ENCODE data around the gene DUSP7.

The DUSP7 gene, protein sequence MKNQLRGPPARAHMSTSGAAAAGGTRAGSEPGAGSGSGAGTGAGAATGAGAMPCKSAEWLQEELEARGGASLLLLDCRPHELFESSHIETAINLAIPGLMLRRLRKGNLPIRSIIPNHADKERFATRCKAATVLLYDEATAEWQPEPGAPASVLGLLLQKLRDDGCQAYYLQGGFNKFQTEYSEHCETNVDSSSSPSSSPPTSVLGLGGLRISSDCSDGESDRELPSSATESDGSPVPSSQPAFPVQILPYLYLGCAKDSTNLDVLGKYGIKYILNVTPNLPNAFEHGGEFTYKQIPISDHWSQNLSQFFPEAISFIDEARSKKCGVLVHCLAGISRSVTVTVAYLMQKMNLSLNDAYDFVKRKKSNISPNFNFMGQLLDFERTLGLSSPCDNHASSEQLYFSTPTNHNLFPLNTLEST

DNA sequence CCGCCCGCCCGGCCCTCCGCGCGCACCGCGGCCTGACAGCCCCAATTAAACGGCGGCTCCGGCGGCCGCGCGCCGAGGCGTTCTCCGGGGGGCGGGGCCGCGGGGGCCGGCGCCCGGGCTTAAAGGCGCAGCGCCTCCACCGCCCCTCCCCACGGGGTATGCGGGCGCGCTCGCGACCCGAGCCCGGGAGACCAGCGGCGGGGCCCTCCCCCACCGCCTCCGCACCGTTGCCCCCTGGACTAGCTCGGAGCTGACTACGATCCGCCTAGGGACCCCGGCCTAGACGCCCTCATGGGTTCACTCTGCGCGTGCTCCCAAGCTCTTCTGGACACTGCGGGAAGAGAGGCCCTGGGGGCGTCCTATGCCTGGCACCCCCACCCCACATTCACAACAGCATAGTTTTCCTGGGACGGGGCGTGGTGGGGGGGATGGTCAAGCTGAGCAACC is at the start of gene DUSP7:
TSS of gene DUSP7 (minus strand) at position 51 of the 447 bp plus-strand sequence. CDS start 205 bp downstream, outside the sequence.
- peak; percentile 62 for DNase-seq

DNA sequence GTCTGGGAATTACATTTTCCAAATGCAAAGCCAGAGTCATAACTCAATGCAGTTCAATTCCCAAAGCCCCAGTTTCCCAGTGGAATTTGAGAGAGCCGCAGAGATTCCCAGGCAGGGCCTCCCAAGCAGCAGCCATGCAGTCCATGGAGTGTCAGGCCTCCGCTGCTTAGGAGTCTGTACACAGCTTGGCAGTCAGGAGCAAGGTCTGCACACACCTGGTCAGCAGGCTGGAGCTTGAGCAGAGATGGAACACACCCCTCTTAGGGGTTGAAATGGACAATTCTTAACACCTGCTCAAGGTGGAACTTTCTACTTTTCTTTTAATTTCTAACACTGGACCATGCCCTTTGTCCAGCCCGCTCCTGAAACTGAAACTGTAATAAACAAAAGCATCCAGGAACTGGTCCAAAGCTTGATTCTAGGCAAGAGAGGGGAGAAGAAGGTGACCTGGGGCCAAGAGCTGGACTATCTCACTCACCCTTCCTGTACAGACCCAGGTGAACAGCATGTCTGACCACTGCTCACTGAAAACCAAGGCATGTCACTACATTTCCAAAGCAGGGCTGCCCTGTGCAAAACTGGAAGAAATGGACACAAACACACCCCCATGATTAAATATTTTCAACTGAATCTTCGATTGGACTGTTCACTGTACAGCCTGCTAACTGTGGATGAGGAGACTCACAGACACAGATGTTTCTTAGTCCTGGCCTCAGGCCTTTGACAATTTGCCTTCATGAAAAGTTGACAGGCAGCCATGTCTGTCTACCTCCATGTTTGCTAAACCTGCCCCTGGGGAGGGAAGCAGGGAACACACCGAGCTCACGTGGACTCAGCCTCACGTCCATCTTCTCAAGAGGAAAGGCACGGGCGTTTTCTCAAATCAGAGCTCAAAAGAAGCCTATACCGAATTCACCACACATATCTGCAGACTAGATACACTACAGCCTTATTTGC is 48.6 kb upstream of the DUSP7 start:
- DNase-seq = no peak

DNA sequence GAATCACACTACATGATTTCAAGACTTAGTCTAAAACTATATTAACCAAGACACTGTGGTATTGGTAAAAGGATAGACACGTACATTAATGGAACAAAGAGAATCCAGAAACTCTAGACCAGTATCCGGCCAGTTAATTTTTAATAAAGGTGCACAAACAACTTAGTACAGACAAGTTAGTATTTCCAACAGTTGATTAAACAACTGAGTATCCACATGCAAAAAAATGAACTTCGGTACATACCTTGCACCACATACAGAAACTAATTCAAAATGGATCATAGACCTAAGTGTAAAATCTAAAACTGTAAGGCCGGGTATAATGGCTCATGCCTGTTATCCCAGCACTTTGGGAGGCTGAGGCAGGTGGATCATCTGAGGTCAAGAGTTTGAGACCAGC is 46.6 kb upstream of the DUSP7 start:
- no peak for DNase-seq

DNA sequence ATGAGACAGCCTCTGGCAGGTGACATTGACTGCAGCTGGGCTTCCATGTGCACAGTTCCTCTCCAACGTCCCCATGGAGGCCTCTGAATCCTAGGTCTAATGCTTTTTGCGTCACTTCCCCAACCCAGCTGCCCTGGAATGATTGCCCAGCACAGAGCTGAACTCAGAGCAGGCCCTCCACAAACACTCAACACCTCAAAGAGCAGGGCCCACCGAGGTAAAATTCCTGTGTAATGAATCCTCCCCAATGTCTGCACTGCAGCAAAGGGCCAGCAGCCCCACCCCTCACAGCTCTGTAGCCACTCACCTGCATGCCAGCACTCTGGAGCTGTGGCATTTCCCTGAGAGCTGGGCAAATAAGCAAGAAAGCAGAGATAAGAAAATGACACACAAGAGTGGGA is 42.6 kb upstream of the DUSP7 start:
- no peak for DNase-seq

DNA sequence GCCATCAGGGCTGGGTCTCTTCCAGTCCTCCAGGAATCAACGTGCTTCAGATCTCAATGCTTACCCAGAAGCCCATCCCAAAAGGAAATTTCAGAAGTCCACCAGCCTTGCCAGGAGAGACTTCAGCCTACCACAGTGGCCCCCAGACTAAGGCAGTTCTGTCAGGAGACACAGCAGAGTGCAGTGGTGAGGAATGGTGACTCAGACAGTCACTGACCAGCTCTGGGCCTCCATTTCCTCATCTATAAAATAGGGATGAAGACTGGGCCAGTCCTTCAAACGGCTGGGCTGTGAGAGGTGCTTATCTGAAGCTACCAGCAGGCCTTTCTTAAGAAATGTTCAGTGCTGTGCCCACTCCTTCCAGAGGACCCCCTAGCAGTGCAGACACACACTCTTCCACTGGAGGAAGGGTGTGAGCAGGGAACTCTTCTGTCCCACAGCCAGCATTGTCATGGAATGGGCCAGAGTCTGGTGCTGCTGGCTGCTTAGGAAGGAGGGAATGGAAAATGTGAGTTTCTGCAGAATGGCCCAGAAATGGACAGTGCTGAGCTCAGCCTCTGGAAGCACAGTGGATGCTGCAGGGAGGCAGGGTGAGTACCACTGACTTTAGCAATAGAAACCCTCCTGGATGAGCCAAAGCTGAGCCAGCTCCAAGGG is 41.6 kb upstream of the DUSP7 start:
- no peak for DNase-seq

DNA sequence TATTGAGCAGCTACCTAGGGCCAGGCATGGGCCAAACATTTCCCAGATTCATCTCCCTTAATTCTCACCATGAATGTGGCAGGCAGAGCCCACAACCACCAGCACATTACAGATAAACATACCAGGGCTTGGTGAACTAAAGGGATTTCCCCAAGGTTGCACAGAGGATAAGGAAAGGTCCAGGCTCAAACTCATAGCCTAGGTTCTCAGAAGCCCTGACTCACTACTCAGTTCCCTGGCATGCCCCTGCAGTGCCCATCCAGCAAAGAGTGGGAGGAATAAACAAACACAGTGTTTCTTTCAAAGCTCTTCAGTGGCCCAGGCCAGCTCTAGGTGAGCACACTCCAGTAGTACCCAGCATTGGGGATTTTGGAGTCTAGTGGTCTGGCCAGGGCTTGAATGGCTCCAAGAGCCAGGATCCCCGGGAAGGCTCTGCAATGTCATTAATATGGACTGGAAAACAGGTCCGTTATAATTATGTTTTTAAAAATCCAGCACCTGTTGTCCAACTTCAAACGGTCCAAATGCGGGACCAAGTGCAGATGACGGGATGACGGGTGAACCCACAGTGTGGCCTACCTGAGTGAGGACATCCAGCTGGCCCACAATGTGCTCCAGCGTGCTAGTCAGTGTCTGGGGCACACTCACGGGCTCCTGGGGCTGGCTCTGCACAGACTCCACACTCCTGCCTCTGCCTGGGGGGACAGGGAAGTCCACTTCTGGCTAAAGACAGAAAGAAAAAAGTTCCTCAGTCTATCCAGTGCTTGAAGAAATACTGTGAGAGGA is 39.8 kb upstream of the DUSP7 start:
- no peak for DNase-seq

DNA sequence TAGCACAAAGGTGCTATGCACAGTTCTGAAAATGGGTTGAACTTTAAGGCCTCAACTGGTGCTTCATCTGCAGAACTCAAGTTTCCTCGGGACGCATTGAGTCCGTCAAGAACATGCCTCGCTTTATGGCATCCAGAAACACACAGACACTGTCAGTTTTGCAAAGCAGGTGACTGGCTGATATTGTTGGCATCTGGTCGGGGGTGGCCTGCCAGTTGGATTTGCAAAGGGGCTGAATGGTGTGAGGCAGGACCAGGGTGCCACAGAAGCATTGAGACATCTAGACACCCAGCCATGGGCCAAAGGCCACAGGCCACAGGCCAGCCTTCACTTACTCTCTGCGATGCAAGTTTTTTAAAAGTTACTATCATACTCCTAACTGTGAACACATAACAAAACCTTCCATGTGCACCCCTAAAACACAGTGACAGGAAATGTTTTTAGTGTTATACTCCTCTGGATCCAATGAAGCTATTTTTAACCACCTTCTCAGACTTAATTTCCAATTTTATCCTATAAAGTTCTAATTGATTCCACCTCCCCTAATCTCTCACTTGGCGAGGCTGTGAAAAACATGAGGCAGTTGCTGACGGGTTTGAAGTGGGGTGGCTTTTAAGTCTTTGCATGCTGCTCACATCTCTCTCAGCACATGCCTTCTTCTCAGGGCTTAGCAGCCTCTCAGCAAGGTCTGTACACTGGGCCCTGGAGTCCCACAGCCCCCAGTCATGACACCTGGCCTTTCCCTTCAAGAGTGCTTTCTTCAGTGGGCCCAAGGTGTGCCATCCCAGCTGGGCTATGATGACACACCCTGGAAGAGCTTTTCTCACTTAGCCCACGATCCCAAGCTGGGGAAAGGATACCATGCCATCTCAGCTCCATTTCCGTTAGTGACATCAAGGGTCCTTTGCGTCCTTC is 38.5 kb upstream of the DUSP7 start:
- DNase-seq = no peak

DNA sequence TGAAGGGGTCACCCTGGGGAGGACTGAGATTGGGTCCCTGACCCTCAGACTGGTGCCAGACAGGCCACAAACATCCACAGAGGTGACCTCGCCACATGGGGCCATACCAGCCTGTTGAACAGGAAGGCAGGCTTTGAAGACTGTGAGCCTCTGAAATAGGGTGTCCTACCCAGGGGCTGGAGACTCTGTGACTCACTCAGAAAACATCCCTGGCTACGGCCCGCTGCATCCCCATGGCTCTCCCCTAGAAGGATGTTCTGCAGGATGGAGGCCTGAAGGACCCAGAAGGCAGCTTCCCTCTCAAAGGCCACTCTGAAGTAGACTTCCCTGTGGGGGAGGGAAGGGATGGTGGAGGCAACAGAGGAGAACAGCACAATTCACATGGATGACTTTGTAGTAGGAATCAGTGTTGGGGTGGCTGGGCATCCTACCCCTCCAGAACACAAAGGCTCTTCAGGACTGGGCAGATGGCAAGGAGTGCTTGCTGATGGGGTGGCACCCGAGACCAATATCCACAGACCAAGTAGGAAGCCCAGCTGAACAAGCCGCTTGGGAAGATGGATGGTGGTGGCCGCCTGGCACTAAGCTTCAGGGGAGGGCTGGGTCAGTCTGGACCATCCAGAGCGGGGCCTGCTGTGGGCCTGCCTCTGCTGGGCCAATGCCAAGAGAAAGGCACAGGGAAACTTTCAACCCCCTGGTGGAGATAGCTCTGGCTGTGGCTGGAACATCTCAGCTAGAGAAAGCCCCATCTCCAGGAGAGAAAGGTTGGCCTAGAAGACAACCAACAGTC is 37.6 kb upstream of the DUSP7 start:
- DNase-seq = no peak

DNA sequence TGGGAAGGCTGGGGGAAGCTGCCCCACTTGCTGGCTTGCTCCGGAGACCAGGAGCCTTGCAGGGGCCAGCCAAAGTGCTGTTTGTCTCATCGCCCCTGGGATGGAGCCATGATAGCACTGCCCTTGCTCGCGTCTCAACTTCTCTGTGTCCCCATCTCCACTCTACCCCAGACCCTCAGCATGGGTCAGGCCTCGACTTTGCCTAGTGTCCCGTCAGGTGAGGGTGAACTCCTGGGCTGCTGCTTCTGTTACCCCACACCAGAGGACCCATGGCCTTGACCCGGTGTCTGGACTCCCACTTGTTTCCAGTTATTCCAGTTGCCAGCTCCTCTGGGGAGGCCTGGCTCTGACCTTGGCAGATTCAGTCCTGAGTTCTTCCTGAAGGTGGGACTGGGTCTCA is 36.5 kb upstream of the DUSP7 start:
- DNase-seq = no peak

DNA sequence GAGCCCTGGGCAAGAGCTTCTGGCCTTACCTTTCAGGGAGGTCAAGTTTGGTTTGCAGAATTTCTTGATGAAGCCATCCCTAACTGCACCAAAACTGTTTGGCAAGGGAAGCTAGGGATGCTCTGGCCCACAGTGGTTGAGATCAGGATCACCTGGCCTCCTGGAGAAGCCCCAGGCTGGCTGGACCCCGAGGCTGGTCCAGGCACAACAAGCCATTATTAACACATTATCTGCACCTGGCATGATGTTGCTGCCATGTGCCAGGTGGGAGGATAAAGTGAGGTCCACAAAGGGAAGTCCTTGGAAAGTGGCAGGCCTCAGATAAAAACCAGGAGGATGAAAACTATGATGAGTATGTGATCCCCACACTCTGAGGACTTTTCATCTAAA is 35.9 kb upstream of the DUSP7 start:
- no peak for DNase-seq

DNA sequence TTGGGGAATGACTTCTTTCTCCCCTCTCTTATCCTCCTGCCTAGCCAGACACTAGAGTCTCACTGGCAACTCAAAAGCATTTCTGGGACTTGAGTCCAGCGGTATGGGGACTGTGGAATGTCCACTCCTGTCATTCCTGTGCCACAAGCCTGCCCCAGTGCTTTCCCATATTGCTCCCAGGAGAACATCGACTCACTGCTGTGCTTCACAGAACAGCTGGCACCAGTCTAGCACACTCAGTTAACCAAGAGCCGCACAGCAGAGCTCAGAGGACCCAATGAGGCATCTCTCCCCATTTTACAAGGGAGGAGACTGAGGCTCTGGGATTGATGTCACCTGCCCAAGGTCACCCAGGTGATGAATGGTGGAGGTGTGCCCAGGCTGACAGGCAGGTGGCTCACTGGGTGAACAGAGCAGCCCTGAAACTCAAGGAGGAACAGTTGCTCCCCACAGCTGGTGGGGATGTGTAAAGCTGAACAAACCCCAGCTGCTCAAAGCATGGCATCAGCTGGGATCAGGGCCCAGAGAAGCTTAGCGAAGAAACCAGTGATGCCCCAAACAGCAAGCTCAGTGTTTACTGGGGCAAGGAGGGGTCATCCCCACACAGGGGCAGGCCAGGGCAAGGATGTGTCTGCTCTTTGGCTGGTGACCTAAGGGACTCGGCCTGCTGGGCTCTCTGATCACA is 35.4 kb upstream of the DUSP7 start:
- peak; percentile 12 for DNase-seq

DNA sequence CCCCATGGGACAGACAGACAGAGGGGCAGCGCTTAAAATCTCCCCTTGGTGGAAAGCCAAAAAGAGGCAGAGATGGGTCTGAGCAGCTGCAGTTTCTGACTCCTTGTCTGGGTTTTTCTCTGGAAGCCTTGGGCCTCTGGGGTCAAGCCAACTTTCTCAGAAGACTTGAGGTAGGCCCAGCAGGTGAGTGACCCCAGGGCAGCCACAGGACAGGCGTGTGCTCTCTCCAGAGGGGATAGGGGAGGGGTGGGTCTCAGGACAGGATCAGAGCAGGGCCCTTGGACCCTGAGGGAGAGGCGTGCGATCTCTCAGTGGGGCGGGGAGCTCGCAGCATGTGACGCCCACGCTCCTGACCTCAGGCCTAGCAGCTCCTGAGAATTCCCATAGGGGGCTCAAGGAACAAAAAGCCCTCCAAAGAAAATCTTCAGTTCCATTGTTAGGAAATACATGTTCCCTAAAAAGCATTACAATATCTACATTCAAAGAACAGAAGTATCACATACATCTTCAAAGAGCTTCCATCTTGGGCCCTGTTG is 34.6 kb upstream of the DUSP7 start:
- DNase-seq = peak; percentile 6

DNA sequence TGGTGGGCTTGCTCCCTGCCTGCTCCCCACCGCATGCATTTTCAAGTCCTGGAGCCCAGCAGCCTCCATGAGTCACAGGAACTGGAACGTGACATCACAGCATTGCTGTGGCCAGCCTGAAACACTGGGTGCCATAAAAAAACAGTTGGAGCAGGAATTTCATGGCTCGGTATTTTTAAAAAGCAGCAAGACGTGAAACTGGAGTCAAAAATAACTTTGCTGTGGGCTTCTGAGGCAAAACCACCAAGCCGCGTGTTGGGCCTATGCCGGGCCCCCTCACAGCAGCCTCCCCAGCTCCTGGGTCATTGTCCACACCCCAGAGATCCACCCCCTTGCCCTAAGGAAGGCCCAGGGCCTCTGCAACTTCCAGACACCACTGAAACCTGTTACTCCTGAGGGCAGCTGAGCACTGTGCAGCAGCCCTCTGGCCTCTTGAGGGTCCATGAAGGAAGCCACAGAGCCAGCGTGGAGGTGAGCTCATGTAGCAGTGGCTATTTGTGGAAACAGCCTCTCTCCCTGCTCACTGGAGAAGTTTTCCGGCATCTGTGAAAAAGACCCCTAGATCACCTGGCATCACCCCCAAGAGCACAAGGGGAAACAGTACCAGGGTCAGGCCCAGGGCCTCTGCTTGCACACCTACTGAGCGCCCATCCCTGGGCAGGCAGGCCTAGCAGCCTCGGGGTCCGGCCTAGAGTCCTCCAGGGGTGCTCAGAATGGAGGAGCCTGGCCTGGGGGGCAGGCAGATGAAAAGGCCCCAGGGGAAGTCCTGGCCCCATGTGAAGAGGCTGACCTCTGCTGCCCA is 34.0 kb upstream of the DUSP7 start:
- peak; percentile 12 for DNase-seq

DNA sequence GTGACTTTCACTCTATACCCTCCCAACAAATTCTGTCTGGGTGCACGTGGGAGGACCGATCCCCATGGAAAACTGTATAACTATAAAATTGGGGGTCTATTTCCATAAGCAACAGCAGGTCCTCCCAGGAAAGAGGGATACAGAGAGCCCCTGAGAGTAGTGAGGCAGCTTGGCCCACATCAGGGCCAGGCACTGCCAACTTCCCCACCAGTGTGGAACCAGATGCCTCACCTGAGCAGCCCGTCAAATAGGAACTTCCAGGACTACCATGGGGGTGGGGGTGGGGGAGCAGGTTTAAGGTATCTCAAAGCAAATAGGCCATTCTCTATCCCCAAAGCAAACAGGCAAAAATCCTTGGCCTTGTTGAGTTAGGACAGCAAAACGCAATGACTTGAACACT is 33.3 kb upstream of the DUSP7 start:
- peak; percentile 12 for DNase-seq

DNA sequence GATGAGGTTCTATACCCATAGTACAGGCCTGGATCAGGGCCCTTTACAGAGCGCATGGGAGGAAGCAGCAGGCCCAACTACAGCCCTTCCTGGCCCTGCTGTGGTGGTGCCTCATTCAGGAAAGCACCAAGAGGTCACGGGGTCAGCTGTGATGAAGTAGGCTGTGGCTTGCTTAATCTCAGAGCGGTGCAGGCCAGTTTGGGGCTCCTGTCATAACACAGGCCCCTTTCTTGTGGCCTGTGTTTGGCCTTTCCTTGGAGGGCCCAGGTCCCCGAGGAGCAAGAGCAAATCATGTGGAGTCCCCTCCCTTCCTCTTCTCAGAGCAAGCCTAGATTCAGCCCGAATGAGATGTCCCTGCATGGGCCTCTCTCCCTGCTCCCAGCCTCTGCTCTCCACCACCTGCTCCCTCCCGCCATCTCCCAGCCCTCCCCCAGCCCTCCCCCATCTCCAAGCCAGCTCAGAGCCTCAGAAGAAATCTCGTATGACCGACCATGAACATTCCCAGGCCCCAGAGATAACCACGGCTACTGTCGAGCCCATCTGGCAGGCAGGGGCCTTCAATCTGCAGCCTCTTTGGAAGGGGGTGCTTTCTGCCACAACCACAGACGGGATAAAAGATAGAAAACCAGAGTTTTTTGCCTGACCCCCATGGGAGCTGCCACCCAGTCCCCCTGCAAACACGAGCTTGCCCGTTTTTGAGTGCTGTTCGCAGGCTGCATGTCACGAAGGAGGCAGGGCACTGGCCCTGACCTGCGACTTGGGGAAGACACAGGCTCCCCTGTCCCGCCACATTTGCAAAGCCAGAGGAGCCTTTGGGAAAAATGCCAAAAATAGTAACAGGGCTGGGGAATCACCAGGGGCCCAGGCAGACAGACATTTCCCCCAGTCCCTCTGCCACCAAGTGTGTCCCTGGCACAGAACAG is 32.3 kb upstream of the DUSP7 start:
- peak; percentile 69 for DNase-seq

DNA sequence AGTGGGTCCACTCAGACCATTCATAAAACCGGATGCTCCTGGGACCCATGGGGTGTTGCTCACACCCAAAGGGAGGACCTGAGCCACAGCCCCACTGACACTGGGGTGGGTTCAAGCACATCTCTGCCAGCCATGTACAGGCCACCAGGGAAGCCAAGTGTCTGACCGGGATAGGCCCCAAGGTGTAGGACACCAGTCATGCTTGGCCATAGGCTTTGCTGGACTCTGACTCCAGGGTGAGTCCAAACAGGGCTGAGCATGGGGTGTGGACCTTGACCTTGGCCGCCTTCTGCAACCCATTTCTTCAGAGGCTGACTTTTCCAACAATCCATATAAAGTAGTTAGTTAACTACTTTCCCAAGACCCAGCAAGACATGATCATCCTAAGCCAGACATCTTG is 31.4 kb upstream of the DUSP7 start:
- DNase-seq = peak; percentile 15

DNA sequence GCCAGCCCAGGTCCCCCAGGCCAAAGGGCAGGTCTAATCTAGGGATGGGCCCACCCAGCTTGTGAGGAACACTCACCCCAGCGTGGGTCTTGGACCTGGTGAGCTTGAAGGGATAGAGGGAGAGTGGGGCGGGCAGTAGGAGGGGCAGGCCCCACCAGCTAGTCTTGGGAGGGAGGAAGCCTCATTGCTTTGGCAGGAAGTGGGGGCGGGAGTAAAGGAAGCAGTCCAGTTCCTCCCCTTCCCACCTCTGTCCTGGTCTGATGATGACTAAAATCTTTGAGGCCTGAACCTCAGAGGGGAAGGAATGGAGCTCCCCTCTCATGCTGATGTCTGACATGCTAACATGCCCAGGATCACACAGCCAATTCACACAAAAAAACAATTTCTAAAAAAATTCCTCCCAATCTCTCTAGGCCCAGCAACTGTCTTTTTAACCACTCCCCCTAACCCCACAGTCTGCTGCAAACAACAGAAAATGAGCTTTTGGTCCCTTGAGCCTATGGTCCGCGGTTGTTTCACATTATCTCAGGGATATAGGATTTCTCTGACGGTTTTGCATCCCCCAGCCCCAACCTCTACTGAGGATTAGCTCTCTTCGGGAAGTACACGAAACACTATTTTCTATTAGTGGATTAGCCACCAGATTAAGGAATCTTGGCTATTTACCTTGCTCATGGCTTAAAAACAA is 30.7 kb upstream of the DUSP7 start:
- peak; percentile 27 for DNase-seq

All from CD4-positive, alpha-beta T cell treated with Interleukin-15 for 1 hour (primary cell).